Measurements from ENCODE around the gene TMTC1.

GRCh38 chr12:29771786-29772185 is 12.0 kb downstream of the TMTC1 start:
- TF ChIP-seq ZBTB7A (IDR thresholded peaks at IDR 0.05; ENCODE audit: low read depth) (no peak), EGR1 (IDR thresholded peaks at IDR 0.05) (no peak), TAF1 (IDR thresholded peaks at IDR 0.05; ENCODE audit: low read depth) (no peak), MAX (IDR thresholded peaks at IDR 0.05) (no peak), REST (IDR thresholded peaks at IDR 0.05; ENCODE audit: low read depth) (no peak), EP300 (IDR thresholded peaks at IDR 0.05; ENCODE audit: borderline replicate concordance) (no peak), YY1 (IDR thresholded peaks at IDR 0.05; ENCODE audit: low read depth) (no peak), TCF12 (IDR thresholded peaks at IDR 0.05; ENCODE audit: low read depth) (no peak), CREB1 (IDR thresholded peaks at IDR 0.05; ENCODE audit: low read depth) (no peak), CEBPB (IDR thresholded peaks at IDR 0.05) (no peak)
